T-cell (primary cell): Measurements from ENCODE around the gene ACKR4. TPM values are rescaled to one million over a fixed set of nuclear protein-coding genes. Genes with fewer than 3 reads are reported as not detected.
"Not testable (repeated sequence)": the region's sequence is repeated elsewhere in the genome, so short reads cannot be mapped to it uniquely, and the experiment has no call there.

ENCODE experiments used
- ATAC-seq, 4 experiments: fragments of 200-7000 bp in 3 of 4; fragments of 150-1000 bp in 1 of 4; cut with Tn5 transposase; replicated peaks in 1 of 4; 1 replicate in 3 of 4; 2 replicates in 1 of 4; pipeline ENCODE4 v1.10.0; 2021; ENCODE audit warnings: moderate library complexity in 3 of 4, mild to moderate bottlenecking in 2 of 4, moderate number of reproducible peaks in 1 of 4
- CTCF ChIA-PET, 2 donors: fragments of 300-600 bp; sonication (Branson Sonifier 250); formaldehyde crosslinking; loops; one replicate each; lab custom pipeline; 2022; ENCODE audit warnings: antibody characterized with exemption in 2 of 2; lab: Charles Lee
- POLR2A ChIA-PET, 2 donors: fragments of 300-600 bp; sonication (Branson Sonifier 250); formaldehyde crosslinking; loops; one replicate each; lab custom pipeline; 2022; ENCODE audit warnings: antibody characterized with exemption in 2 of 2; lab: Charles Lee
- DNase-seq, 35 experiments: peaks; one replicate each; pipeline versions ENCODE4 v3.0.0 to v3.0.0-alpha.2; 2013 to 2023
- H3K27ac ChIP-seq: one replicate; pipeline ENCODE4 v1.5.1; 2013; ENCODE audit warnings: low read length
- H3K27me3 ChIP-seq, 2 experiments: replicated peaks in 1 of 2; 1 replicate in 1 of 2; 2 replicates in 1 of 2; pipeline versions ENCODE4 v1.6.1 to v1.7.0; 2013; ENCODE audit warnings: low read length in 1 of 2, mixed read lengths in 1 of 2; ENCODE audit not compliant: control insufficient read depth in 2 of 2, insufficient read depth in 2 of 2; ENCODE audit errors: extremely low read depth in 1 of 2
- H3K36me3 ChIP-seq, 2 donors: 1 replicate in 1 of 2; 2 replicates in 1 of 2; pipeline versions ENCODE4 v1.6.1 to v1.7.0; 2013; ENCODE audit warnings: low read length in 1 of 2; ENCODE audit not compliant: control insufficient read depth in 2 of 2, insufficient read depth in 1 of 2; ENCODE audit errors: extremely low read depth in 1 of 2
- H3K4me1 ChIP-seq, 2 experiments: 1 replicate in 1 of 2; 2 replicates in 1 of 2; pipeline versions ENCODE4 v1.6.1 to v1.7.0; 2013; ENCODE audit warnings: low read length in 2 of 2, mixed read lengths in 1 of 2; ENCODE audit not compliant: insufficient read depth in 2 of 2, control insufficient read depth in 1 of 2; ENCODE audit errors: extremely low read depth in 1 of 2
- H3K4me3 ChIP-seq, 2 donors: 1 replicate in 1 of 2; 2 replicates in 1 of 2; pipeline versions ENCODE4 v1.5.1 to v1.7.0; 2013; ENCODE audit warnings: mild to moderate bottlenecking in 2 of 2, low read length in 1 of 2, moderate library complexity in 1 of 2; ENCODE audit not compliant: control insufficient read depth in 1 of 2; ENCODE audit errors: extremely low read depth in 1 of 2
- H3K9me3 ChIP-seq: 2 replicates; pipeline ENCODE4 v1.7.0; 2013
- H3K27ac Mint-ChIP-seq, 2 donors: one replicate each; pipeline ENCODE4 v1.8.0; 2020 to 2021; ENCODE audit warnings: mild to moderate bottlenecking in 2 of 2, mixed read lengths in 2 of 2
- H3K27me3 Mint-ChIP-seq, 2 donors: one replicate each; pipeline ENCODE4 v1.8.0; 2021 to 2022; ENCODE audit warnings: mixed read lengths in 2 of 2
- H3K36me3 Mint-ChIP-seq: one replicate; pipeline ENCODE4 v1.8.0; 2021; ENCODE audit warnings: mixed read lengths
- H3K4me1 Mint-ChIP-seq, 3 donors: one replicate each; pipeline ENCODE4 v1.8.0; 2020 to 2022; ENCODE audit warnings: mixed read lengths in 3 of 3, mild to moderate bottlenecking in 1 of 3
- H3K4me3 Mint-ChIP-seq, 3 donors: one replicate each; pipeline ENCODE4 v1.8.0; 2020 to 2022; ENCODE audit warnings: mild to moderate bottlenecking in 3 of 3, mixed read lengths in 3 of 3, moderate library complexity in 3 of 3
- H3K9me3 Mint-ChIP-seq, 3 donors: one replicate each; pipeline ENCODE4 v1.8.0; 2020 to 2022; ENCODE audit warnings: mixed read lengths in 3 of 3
- WGBS: methylation state at CpG from one replicate; pipeline ENCODE4 v1.1.5; 2013; ENCODE audit warnings: missing lambda C conversion rate; ENCODE audit not compliant: insufficient coverage; 5-methylcytosine and 5-hydroxymethylcytosine counted together
- total RNA-seq, 35 experiments: library from RNA in 6 of 35; stranded (reverse) in 6 of 35; fragments of 120-200 nt in 1 of 35; gene quantifications; one replicate each; pipeline versions ENCODE4 v1.2.1 to v1.2.4 and lab custom pipeline; 2013 to 2026

The ACKR4 gene
- total RNA-seq, 5 donors from 2014 or later (not counting 1 experiment from before 2014, with no cell fraction given): 0.15 to 0.37 (median 0.25) TPM; not detected in 2

GRCh38 chr3:132555306-132556035 is 41.6 kb upstream of the ACKR4 start:
- ATAC-seq (no peak), DNase-seq (no peak)
- Histone ChIP-seq H3K36me3 (no peaks in the 10 kb centered on the region), H3K27me3 (no peaks in the 10 kb centered on the region), H3K4me3 (no peak overlapping the region), H3K4me1 (peaks cover 0 to 4% of the 10 kb centered on the region in 2 experiments), H3K9me3 (no peaks in the 10 kb centered on the region), H3K27ac (no peak overlapping the region)
- Mint-ChIP-seq H3K27me3 (no peaks in the 10 kb centered on the region), H3K36me3 (peaks cover 16% of the 10 kb centered on the region), H3K27ac (no peak overlapping the region), H3K4me1 (peaks cover 6% of the 10 kb centered on the region in 3 donors), H3K4me3 (no peak overlapping the region), H3K9me3 (no peaks in the 10 kb centered on the region)
- POLR2A ChIA-PET: no interaction called here
- CTCF ChIA-PET: no interaction called here
- 100% methylated on average over 2 of the region's 5 CpGs for WGBS

GRCh38 chr3:132556036-132556386 is 41.1 kb upstream of the ACKR4 start:
- H3K4me1 Mint-ChIP-seq, H3K27ac Mint-ChIP-seq, H3K9me3 Mint-ChIP-seq, H3K4me1 ChIP-seq, H3K27me3 ChIP-seq, H3K9me3 ChIP-seq, POLR2A ChIA-PET, H3K36me3 ChIP-seq, CTCF ChIA-PET, H3K27me3 Mint-ChIP-seq, H3K4me3 Mint-ChIP-seq, ATAC-seq, H3K4me3 ChIP-seq, H3K27ac ChIP-seq, DNase-seq: not testable (repeated sequence)
- 88% methylated on average over 3 of the region's 3 CpGs for WGBS
- H3K36me3 Mint-ChIP-seq: peaks cover 21% of the 10 kb centered on the region

GRCh38 chr3:132556508-132557159 is 40.4 kb upstream of the ACKR4 start:
- no peaks in the 10 kb centered on the region for H3K36me3 ChIP-seq
- no peak overlapping the region for H3K27ac ChIP-seq
- Mint-ChIP-seq H3K27ac (no peak overlapping the region), H3K27me3 (no peaks in the 10 kb centered on the region), H3K4me3 (no peak overlapping the region), H3K36me3 (peaks cover 24% of the 10 kb centered on the region), H3K9me3 (no peaks in the 10 kb centered on the region), H3K4me1 (no peaks in the 10 kb centered on the region)
- no peaks in the 10 kb centered on the region for H3K27me3 ChIP-seq
- 90% methylated on average over 7 of the region's 8 CpGs for WGBS
- ChIA-PET POLR2A (no interaction called here), CTCF (no interaction called here)
- H3K4me3 ChIP-seq: no peak overlapping the region
- no peaks in the 10 kb centered on the region for H3K9me3 ChIP-seq
- no peak for ATAC-seq
- no peak for DNase-seq
- H3K4me1 ChIP-seq: no peaks in the 10 kb centered on the region

GRCh38 chr3:132561003-132561402 is 36.1 kb upstream of the ACKR4 start:
- H3K27ac Mint-ChIP-seq: no peak overlapping the region
- H3K36me3 Mint-ChIP-seq: peaks cover 56% of the 10 kb centered on the region
- ATAC-seq (no peak), DNase-seq (no peak)
- H3K4me1 Mint-ChIP-seq: no peaks in the 10 kb centered on the region
- no peaks in the 10 kb centered on the region for H3K4me1 ChIP-seq
- no CpG with 5 or more reads among the region's 4 CpGs for WGBS
- no peak overlapping the region for H3K4me3 ChIP-seq
- no peaks in the 10 kb centered on the region for H3K9me3 ChIP-seq
- H3K9me3 Mint-ChIP-seq: peaks cover 0 to 5% (median 0%) of the 10 kb centered on the region in 3 donors
- H3K27ac ChIP-seq: no peak overlapping the region
- H3K4me3 Mint-ChIP-seq: no peak overlapping the region
- POLR2A ChIA-PET: no interaction called here
- CTCF ChIA-PET: no interaction called here
- H3K27me3 Mint-ChIP-seq: no peaks in the 10 kb centered on the region
- H3K27me3 ChIP-seq: no peaks in the 10 kb centered on the region
- H3K36me3 ChIP-seq: peaks cover 0 to 3% of the 10 kb centered on the region in 2 donors

- no CpG with 5 or more reads among the region's 4 CpGs for WGBS
- no peaks in the 10 kb centered on the region for H3K9me3 ChIP-seq
- ATAC-seq (no peak), DNase-seq (no peak)
- ChIA-PET CTCF (no interaction called here), POLR2A (no interaction called here)
- no peaks in the 10 kb centered on the region for H3K4me1 ChIP-seq
- H3K27me3 ChIP-seq: no peaks in the 10 kb centered on the region
- Mint-ChIP-seq H3K36me3 (peaks cover 63% of the 10 kb centered on the region), H3K4me3 (no peak overlapping the region), H3K4me1 (no peaks in the 10 kb centered on the region), H3K9me3 (peaks cover 0 to 5% (median 0%) of the 10 kb centered on the region in 3 donors), H3K27me3 (no peaks in the 10 kb centered on the region), H3K27ac (no peak overlapping the region)
- no peak overlapping the region for H3K27ac ChIP-seq
- no peak overlapping the region for H3K4me3 ChIP-seq
- peaks cover 0 to 3% of the 10 kb centered on the region in 2 donors for H3K36me3 ChIP-seq
Measured at GRCh38 chr3:132563420-132564069, 33.5 kb upstream of the ACKR4 start.

- H3K36me3 Mint-ChIP-seq: peaks cover 62% of the 10 kb centered on the region
- H3K27me3 ChIP-seq: no peaks in the 10 kb centered on the region
- H3K27me3 Mint-ChIP-seq: no peaks in the 10 kb centered on the region
- ATAC-seq: no peak
- no CpG with 5 or more reads among the region's 2 CpGs for WGBS
- H3K36me3 ChIP-seq: peaks cover 0 to 3% of the 10 kb centered on the region in 2 donors
- no peak overlapping the region for H3K27ac Mint-ChIP-seq
- POLR2A ChIA-PET: no interaction called here
- H3K9me3 ChIP-seq: no peaks in the 10 kb centered on the region
- H3K4me3 ChIP-seq: no peak overlapping the region
- no peaks in the 10 kb centered on the region for H3K4me1 ChIP-seq
- no peak overlapping the region for H3K27ac ChIP-seq
- H3K4me3 Mint-ChIP-seq: no peak overlapping the region
- H3K4me1 Mint-ChIP-seq: no peaks in the 10 kb centered on the region
- DNase-seq: no peak
- CTCF ChIA-PET: no interaction called here
- H3K9me3 Mint-ChIP-seq: peaks cover 0 to 5% (median 0%) of the 10 kb centered on the region in 3 donors
Measured at GRCh38 chr3:132564070-132564465, 33.0 kb upstream of the ACKR4 start.
